ENCODE results near the gene SNRPA. TPM values are rescaled to one million over a fixed set of nuclear protein-coding genes. Genes with fewer than 3 reads are reported as not detected.
"Not testable (repeated sequence)": the region's sequence is repeated elsewhere in the genome, so short reads cannot be mapped to it uniquely, and the experiment has no call there.

SNRPA gene
- polyA plus RNA-seq, 1 of the 3 experiments (the other 2 are of a cell fraction) = 121 TPM

GRCh38 chr19:40766385-40766784 lies 15.4 kb downstream of the SNRPA start:
- 94% methylated on average over 13 of the region's 13 CpGs for WGBS (ENCODE audit: low lambda C conversion rate)
- H3K9ac ChIP-seq; CTCF ChIA-PET; H3K9me2 ChIP-seq; H3K4me3 ChIP-seq (ENCODE audit: low read depth in 2 of 2, low read length in 1 of 2); H3K27ac ChIP-seq (ENCODE audit: low read depth in 2 of 2, low read length in 1 of 2); H2AFZ ChIP-seq (ENCODE audit: low read depth); H4K20me1 ChIP-seq (ENCODE audit: insufficient read depth); H3K27me3 ChIP-seq (ENCODE audit: insufficient read depth); H3K79me2 ChIP-seq (ENCODE audit: insufficient read depth); POLR2A ChIA-PET; H3K4me2 ChIP-seq; DNase-seq; H3K9me3 ChIP-seq; H3K4me1 ChIP-seq (ENCODE audit: control insufficient read depth in 1 of 2, insufficient read depth in 2 of 2, low read depth in 1 of 2, low read length in 1 of 2); H3F3A ChIP-seq (replicated peaks; ENCODE audit: insufficient read depth): not testable (repeated sequence)
- H3K36me3 ChIP-seq (replicated peaks in 1 of 2; ENCODE audit: control insufficient read depth in 1 of 2, insufficient read depth in 2 of 2, low read length in 1 of 2) = peaks cover 14 to 43% of the 10 kb centered on the region in 2 experiments

GRCh38 chr19:40768869-40769268 lies 17.9 kb downstream of the SNRPA start:
- H3K9ac ChIP-seq = no peak overlapping the region
- no peak for DNase-seq
- no peaks in the 10 kb centered on the region for H3K9me2 ChIP-seq
- H3K4me1 ChIP-seq (ENCODE audit: control insufficient read depth in 1 of 2, insufficient read depth in 2 of 2, low read depth in 1 of 2, low read length in 1 of 2) = no peaks in the 10 kb centered on the region
- H2AFZ ChIP-seq (ENCODE audit: low read depth) = no peak overlapping the region
- no peaks in the 10 kb centered on the region for H3K9me3 ChIP-seq
- ChIA-PET CTCF (no interaction called here), POLR2A (no interaction called here)
- 90% methylated on average over 5 of the region's 5 CpGs for whole genome bisulfite sequencing (ENCODE audit: low lambda C conversion rate)
- peaks cover 9 to 21% of the 10 kb centered on the region in 2 experiments for H3K36me3 ChIP-seq (replicated peaks in 1 of 2; ENCODE audit: control insufficient read depth in 1 of 2, insufficient read depth in 2 of 2, low read length in 1 of 2)
- H3K4me2 ChIP-seq = no peak overlapping the region
- no peaks in the 10 kb centered on the region for H4K20me1 ChIP-seq (ENCODE audit: insufficient read depth)
- H3K79me2 ChIP-seq (ENCODE audit: insufficient read depth) = no peaks in the 10 kb centered on the region
- no peaks in the 10 kb centered on the region for H3F3A ChIP-seq (replicated peaks; ENCODE audit: insufficient read depth)
- H3K27ac ChIP-seq (ENCODE audit: low read depth in 2 of 2, low read length in 1 of 2) = no peak overlapping the region
- no peak overlapping the region for H3K4me3 ChIP-seq (ENCODE audit: low read depth in 2 of 2, low read length in 1 of 2)
- no peaks in the 10 kb centered on the region for H3K27me3 ChIP-seq (ENCODE audit: insufficient read depth)
- TF ChIP-seq YY1 (IDR thresholded peaks at IDR 0.05; ENCODE audit: low read depth) = no peak
- TF ChIP-seq MEF2A (IDR thresholded peaks at IDR 0.05; ENCODE audit: borderline replicate concordance, low read depth) = no peak
- no peak for TF ChIP-seq RAD21 (IDR thresholded peaks at IDR 0.05; ENCODE audit: low read length)
- TF ChIP-seq GATA2 (CRISPR knock-in tag; IDR thresholded peaks at IDR 0.05) = no peak
- TF ChIP-seq ELF1 (IDR thresholded peaks at IDR 0.05) = no peak
- TF ChIP-seq, protein P1, sequence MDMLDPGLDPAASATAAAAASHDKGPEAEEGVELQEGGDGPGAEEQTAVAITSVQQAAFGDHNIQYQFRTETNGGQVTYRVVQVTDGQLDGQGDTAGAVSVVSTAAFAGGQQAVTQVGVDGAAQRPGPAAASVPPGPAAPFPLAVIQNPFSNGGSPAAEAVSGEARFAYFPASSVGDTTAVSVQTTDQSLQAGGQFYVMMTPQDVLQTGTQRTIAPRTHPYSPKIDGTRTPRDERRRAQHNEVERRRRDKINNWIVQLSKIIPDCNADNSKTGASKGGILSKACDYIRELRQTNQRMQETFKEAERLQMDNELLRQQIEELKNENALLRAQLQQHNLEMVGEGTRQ (IDR thresholded peaks at IDR 0.05; ENCODE audit: borderline replicate concordance, low read depth, low read length) = no peak
- TF ChIP-seq MXI1 (IDR thresholded peaks at IDR 0.05; ENCODE audit: low read depth, low read length) = no peak
- no peak for TF ChIP-seq TCF12 (IDR thresholded peaks at IDR 0.05)
- no peak for TF ChIP-seq POLR2AphosphoS5 (IDR thresholded peaks at IDR 0.05; ENCODE audit: low read depth, low read length)
- TF ChIP-seq, protein P2, sequence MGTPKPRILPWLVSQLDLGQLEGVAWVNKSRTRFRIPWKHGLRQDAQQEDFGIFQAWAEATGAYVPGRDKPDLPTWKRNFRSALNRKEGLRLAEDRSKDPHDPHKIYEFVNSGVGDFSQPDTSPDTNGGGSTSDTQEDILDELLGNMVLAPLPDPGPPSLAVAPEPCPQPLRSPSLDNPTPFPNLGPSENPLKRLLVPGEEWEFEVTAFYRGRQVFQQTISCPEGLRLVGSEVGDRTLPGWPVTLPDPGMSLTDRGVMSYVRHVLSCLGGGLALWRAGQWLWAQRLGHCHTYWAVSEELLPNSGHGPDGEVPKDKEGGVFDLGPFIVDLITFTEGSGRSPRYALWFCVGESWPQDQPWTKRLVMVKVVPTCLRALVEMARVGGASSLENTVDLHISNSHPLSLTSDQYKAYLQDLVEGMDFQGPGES (IDR thresholded peaks at IDR 0.05; ENCODE audit: low read depth, low read length) = no peak
- TF ChIP-seq FOXM1 (IDR thresholded peaks at IDR 0.05; ENCODE audit: low read depth) = no peak
- TF ChIP-seq RFX5 (IDR thresholded peaks at IDR 0.05; ENCODE audit: low read length) = no peak
- TF ChIP-seq FOXJ3 (CRISPR knock-in tag; IDR thresholded peaks at IDR 0.05) = no peak
- no peak for TF ChIP-seq SMC3 (IDR thresholded peaks at IDR 0.05; ENCODE audit: low read depth, low read length)
- TF ChIP-seq FOSL2 (IDR thresholded peaks at IDR 0.05; ENCODE audit: borderline replicate concordance, low read depth) = no peak
- TF ChIP-seq RXRA (IDR thresholded peaks at IDR 0.05; ENCODE audit: borderline replicate concordance, low read depth) = no peak
- TF ChIP-seq, protein P3, sequence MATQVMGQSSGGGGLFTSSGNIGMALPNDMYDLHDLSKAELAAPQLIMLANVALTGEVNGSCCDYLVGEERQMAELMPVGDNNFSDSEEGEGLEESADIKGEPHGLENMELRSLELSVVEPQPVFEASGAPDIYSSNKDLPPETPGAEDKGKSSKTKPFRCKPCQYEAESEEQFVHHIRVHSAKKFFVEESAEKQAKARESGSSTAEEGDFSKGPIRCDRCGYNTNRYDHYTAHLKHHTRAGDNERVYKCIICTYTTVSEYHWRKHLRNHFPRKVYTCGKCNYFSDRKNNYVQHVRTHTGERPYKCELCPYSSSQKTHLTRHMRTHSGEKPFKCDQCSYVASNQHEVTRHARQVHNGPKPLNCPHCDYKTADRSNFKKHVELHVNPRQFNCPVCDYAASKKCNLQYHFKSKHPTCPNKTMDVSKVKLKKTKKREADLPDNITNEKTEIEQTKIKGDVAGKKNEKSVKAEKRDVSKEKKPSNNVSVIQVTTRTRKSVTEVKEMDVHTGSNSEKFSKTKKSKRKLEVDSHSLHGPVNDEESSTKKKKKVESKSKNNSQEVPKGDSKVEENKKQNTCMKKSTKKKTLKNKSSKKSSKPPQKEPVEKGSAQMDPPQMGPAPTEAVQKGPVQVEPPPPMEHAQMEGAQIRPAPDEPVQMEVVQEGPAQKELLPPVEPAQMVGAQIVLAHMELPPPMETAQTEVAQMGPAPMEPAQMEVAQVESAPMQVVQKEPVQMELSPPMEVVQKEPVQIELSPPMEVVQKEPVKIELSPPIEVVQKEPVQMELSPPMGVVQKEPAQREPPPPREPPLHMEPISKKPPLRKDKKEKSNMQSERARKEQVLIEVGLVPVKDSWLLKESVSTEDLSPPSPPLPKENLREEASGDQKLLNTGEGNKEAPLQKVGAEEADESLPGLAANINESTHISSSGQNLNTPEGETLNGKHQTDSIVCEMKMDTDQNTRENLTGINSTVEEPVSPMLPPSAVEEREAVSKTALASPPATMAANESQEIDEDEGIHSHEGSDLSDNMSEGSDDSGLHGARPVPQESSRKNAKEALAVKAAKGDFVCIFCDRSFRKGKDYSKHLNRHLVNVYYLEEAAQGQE (IDR thresholded peaks at IDR 0.05; ENCODE audit: low read depth, low read length) = no peak

GRCh38 chr19:40771101-40771862 lies 20.3 kb downstream of the SNRPA start:
- DNase-seq; H3K9me2 ChIP-seq; H3K9me3 ChIP-seq; POLR2A ChIA-PET; H3K4me2 ChIP-seq; H2AFZ ChIP-seq (ENCODE audit: low read depth); H3K9ac ChIP-seq; H3F3A ChIP-seq (replicated peaks; ENCODE audit: insufficient read depth); H3K27ac ChIP-seq (ENCODE audit: low read depth in 2 of 2, low read length in 1 of 2); H4K20me1 ChIP-seq (ENCODE audit: insufficient read depth); H3K4me3 ChIP-seq (ENCODE audit: low read depth in 2 of 2, low read length in 1 of 2); H3K4me1 ChIP-seq (ENCODE audit: control insufficient read depth in 1 of 2, insufficient read depth in 2 of 2, low read depth in 1 of 2, low read length in 1 of 2); H3K27me3 ChIP-seq (ENCODE audit: insufficient read depth); H3K36me3 ChIP-seq (replicated peaks in 1 of 2; ENCODE audit: control insufficient read depth in 1 of 2, insufficient read depth in 2 of 2, low read length in 1 of 2); H3K79me2 ChIP-seq (ENCODE audit: insufficient read depth): not testable (repeated sequence)
- CTCF ChIA-PET = interaction anchor here (1.0 kb wide), 1 partner anchor 36 kb away, joined by 3 read pairs; no protein-coding TSS in a partner anchor
- WGBS (ENCODE audit: low lambda C conversion rate) = 89% methylated on average over 10 of the region's 10 CpGs
